H1 (cell line): ENCODE measurements around the gene CSNK2B. TPM values are rescaled to one million over a fixed set of nuclear protein-coding genes. Genes with fewer than 3 reads are reported as not detected.

Experiments
- HDAC2 ChIP-seq, 2 experiments: fragments of 300-600 bp in 1 of 2; sonication (generic) in 1 of 2; IDR thresholded peaks; 2 replicates each; pipeline ENCODE4 v1.6.1; 2011 to 2012; ENCODE audit warnings: low read depth in 2 of 2, low read length in 2 of 2, mild to moderate bottlenecking in 2 of 2, moderate library complexity in 2 of 2, borderline replicate concordance in 1 of 2, inconsistent platforms in 1 of 2
- KDM4A ChIP-seq: IDR thresholded peaks from one replicate; pipeline ENCODE4 v1.7.1; 2012; ENCODE audit warnings: low read depth, mild to moderate bottlenecking, moderate library complexity, low read length, inconsistent platforms; ENCODE audit not compliant: severe bottlenecking
- POU5F1 ChIP-seq: IDR thresholded peaks from 2 replicates; pipeline ENCODE4 v1.6.1; 2011; ENCODE audit warnings: low read depth, mild to moderate bottlenecking, low read length, moderate library complexity
- SP4 ChIP-seq: IDR thresholded peaks from 2 replicates; pipeline ENCODE4 v1.6.1; 2012; ENCODE audit warnings: low read length, inconsistent platforms
- YY1 ChIP-seq: IDR thresholded peaks from 2 replicates; pipeline ENCODE4 v1.6.1; 2011; ENCODE audit warnings: low read depth, mild to moderate bottlenecking, low read length
- polyA plus RNA-seq, 7 experiments: library from polyadenylated mRNA; depleted of rRNA in 3 of 7; stranded (reverse) in 5 of 7; unstranded in 2 of 7; fragments of >200 nt in 5 of 7; fragments of 200-250 nt in 2 of 7; gene quantifications; 1 replicate in 5 of 7; 2 replicates in 1 of 7; 4 replicates in 1 of 7; pipeline versions ENCODE4 v1.2.1 to v1.2.3, GENCODE V29; 2011 to 2013; ENCODE audit warnings: missing spikeins in 2 of 7, mixed read lengths in 2 of 7
- total RNA-seq: library from RNA; stranded (reverse); fragmentation: NEBNext Ultra II Directional; extraction: Animal tissue kit (Norgen Biotek cat#: 25700); gene quantifications from 2 replicates; pipeline ENCODE4 v1.2.1, GENCODE V29; 2021
- TF ChIP-seq, protein P1 (sequence below): IDR thresholded peaks from 2 replicates; pipeline ENCODE4 v1.6.1; 2011; ENCODE audit warnings: low read depth, mild to moderate bottlenecking, low read length; ENCODE audit not compliant: insufficient read depth

The CSNK2B gene
- total and polyA plus RNA-seq, 2 of the 8 experiments (the other 6 are each of a cell fraction or from before 2014, with no cell fraction given), result 169 to 208 TPM

DNA sequence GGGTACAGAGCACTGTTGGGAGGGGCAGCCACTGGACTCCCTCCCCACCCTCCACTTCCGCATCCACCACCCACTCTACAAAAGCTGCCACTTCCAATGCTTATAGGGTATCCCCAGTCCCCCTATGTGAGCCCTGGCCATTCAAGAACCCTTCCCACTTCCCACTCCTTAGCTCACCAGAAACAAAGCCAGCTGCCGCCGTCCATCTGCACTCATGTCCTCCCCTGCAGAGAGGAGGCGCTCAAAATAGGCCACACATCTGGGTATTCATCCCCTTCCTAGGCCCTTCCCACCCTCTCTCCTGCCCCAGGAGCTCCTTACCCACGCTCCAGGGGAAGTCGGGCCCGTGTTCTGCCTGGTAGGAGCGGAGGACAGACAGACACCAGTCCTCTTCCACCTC, 21.4 kb downstream of the CSNK2B start (continued):
- TF ChIP-seq POU5F1 (no peak), HDAC2 (IDR thresholded peaks at IDR 0.05; ENCODE audit: borderline replicate concordance in 1 of 2, low read depth in 2 of 2, low read length in 2 of 2) (no peak), SP4 (no peak), YY1 (no peak), KDM4A (no peak)
- TF ChIP-seq, protein P1, sequence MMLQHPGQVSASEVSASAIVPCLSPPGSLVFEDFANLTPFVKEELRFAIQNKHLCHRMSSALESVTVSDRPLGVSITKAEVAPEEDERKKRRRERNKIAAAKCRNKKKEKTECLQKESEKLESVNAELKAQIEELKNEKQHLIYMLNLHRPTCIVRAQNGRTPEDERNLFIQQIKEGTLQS, result no peak
